Coronary artery (tissue), 2 donors: ENCODE data around the gene ZNF830.
"Not testable (repeated sequence)": the region's sequence is repeated elsewhere in the genome, so short reads cannot be mapped to it uniquely, and the experiment has no call there.

Source experiments
- DNase-seq: peaks from one replicate; pipeline ENCODE4 v3.0.0-alpha.2; 2017; ENCODE audit warnings: low spot score
- H3K27ac ChIP-seq, 2 donors: fragments of 200-600 bp; sonication (generic); one replicate each; pipeline ENCODE4 v1.5.1; 2016 to 2019
- H3K4me3 ChIP-seq: fragments of 200-600 bp; sonication (generic); 2 replicates; pipeline ENCODE4 v1.5.1; 2016; ENCODE audit warnings: mild to moderate bottlenecking, moderate library complexity
- CTCF ChIP-seq: fragments of 200-600 bp; sonication (generic); IDR thresholded peaks from one replicate; pipeline ENCODE4 v1.5.1; 2019; ENCODE audit warnings: antibody characterized with exemption

ZNF830 gene

GRCh38 chr17:34961093-34961911 lies at the start of gene ZNF830, which contains the start of gene CCT6B:
Gene ZNF830, plus strand, starts transcription at chr17:34961540. Its CDS starts 27 bp downstream, at chr17:34961567.
Gene CCT6B, minus strand, starts transcription at chr17:34961460. Its CDS starts 67 bp downstream, at chr17:34961393.
- DNase-seq: peak; percentile 93
- peak within 1 kb of the TSS; percentile 78 for H3K4me3 ChIP-seq
- no peak for TF ChIP-seq CTCF
- peak within 1 kb of the TSS; percentile 93 for H3K27ac ChIP-seq

GRCh38 chr17:34913001-34913400 lies 48.3 kb upstream of the ZNF830 start:
- Histone ChIP-seq H3K27ac (no peak overlapping the region), H3K4me3 (no peak overlapping the region)
- TF ChIP-seq CTCF: no peak
- DNase-seq: no peak

DNA sequence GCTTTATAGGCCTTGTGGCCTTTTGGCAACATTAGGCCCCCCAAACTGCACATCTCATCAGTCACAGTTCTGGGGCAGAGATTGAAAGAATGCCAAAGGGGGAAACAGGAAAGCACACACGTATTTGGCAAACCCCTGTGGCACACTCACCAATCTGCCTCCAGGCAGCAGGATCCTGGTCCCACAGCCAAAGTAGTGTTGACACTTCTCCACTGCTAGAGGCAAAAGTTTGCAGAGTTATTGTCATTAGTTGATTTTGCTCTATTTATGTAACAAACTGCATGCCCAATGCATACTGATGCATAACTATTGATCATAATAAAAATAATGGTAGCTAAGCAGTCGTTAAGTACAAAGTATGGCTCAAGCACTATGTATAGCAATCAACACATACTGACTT lies 45.2 kb upstream of the ZNF830 start:
- Histone ChIP-seq H3K27ac (no peak overlapping the region), H3K4me3 (no peak overlapping the region)
- TF ChIP-seq CTCF: no peak
- no peak for DNase-seq

GRCh38 chr17:34917381-34917780 lies 44.0 kb upstream of the ZNF830 start:
- no peak overlapping the region for H3K27ac ChIP-seq
- no peak for TF ChIP-seq CTCF
- H3K4me3 ChIP-seq: no peak overlapping the region
- DNase-seq: no peak

DNA sequence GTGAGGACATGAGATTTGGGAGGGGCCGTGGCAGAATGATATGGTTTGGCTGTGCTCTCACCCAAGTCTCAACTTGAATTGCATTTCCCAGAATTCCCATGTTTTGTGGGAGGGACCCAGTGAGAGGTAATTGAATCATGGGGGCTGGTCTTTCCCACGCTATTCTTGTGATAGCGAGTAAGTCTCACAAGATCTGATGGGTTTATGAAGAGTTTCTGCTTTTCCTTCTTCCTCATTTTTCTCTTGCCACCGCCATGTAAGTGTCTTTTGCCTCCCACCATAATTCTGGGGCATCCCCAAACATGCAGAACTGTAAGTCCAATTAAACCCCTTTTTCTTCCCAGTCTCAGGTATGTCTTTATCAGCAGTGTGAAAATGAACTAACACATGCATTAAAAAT lies 40.7 kb upstream of the ZNF830 start:
- no peak for DNase-seq
- no peak for TF ChIP-seq CTCF
- Histone ChIP-seq H3K27ac (no peak overlapping the region), H3K4me3 (no peak overlapping the region)

- Histone ChIP-seq H3K27ac (no peak overlapping the region), H3K4me3 (no peak overlapping the region)
- DNase-seq: no peak
- TF ChIP-seq CTCF: no peak
Observed at GRCh38 chr17:34926661-34927060, 34.7 kb upstream of the ZNF830 start.

GRCh38 chr17:34930283-34930682 lies 31.1 kb upstream of the ZNF830 start:
- no peak overlapping the region for H3K27ac ChIP-seq
- no peak for TF ChIP-seq CTCF
- no peak overlapping the region for H3K4me3 ChIP-seq
- no peak for DNase-seq

DNA sequence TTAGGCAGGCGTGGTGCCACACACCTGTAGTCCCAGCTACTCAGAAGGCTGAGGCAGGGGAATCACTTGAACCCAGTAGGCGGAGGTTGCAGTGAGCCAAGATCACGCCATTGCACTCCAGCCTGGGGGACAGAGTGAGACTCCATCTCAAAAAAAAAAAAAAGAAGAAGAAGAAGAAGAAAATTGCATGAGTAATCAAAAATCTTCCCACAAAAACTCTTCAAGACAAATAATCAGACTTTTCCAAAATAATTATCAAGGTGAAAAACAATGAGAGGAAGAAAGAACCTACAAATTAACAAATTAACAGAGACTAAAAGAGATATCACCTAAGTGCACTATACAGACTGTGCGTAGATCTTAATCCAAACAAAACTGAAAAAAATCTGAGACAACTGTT lies 10.6 kb upstream of the ZNF830 start:
- not testable (repeated sequence) for H3K4me3 ChIP-seq, H3K27ac ChIP-seq

More for the DNA sequence above, 10.6 kb upstream of the ZNF830 start:
- DNase-seq: not testable (repeated sequence)
